ENCODE results near the gene SLC16A9.

Gene SLC16A9

DNA sequence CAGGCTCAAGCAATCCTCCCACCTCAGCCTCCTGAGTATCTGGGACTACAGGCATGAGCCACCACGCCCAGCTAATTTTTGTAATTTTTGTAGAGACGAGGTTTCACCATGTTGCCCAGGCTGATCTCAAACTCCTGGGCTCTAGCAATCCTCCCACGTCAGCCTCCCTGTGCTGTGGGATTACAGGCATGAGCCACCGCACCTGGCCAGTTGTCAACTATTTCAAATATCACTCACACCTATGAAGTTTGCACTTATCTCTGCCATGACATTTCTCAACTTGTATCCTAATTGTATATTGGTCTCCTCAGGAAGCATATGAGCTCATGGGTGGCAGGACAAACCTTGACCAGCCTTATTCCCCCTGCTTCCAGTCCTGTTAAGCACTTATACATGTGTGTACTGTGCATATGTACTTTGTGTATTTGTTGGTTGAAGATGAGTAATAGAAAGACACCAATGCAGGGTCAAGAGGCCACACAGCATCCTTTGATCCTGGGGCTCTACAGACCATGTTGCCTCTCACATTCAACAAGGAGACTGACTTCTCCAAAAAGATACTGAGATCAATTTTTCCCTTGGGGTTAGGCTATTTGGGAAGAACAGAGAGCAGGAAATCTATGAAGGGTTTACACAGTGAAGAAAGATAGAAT lies 82.2 kb downstream of the SLC16A9 start:
- no peak for FAIRE-seq

DNA sequence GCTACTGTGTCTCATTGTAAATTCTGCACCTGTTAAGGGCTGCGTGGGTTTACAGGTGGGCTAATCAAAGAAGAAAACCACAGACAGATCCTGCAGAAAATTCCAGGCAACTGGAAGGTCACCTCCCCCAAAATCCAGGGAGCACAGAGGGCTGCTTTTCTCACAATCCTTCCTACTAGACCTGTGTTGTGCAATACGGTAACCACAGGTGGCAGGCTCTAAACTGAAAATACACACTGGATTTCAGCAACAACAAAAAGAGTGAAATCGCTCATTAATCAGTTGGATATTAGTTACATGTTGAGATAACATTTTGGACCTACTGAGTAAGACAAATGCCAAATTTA lies 83.2 kb downstream of the SLC16A9 start:
- FAIRE-seq, result no peak

GRCh38 chr10:59625721-59626522 lies 83.7 kb downstream of the SLC16A9 start:
- FAIRE-seq, result peak; percentile 80

DNA sequence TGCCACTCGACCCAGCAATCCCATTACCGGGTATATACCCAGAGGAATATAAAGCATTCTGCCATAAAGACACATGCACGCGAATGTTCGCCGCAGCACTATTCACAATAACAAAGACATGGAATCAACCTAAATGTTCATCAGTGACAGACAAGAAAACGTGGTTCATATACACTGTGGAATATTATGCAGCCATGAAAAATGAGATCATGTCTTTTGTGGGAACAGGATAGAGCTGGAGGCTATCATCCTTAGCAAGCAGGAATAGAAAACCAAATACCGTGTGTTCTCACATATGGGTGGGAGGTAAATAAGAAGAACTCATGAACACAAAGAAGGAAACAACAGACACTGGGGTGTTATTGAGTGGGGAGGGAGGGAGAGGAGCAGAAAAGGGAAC lies 84.7 kb downstream of the SLC16A9 start:
- FAIRE-seq, result no peak

DNA sequence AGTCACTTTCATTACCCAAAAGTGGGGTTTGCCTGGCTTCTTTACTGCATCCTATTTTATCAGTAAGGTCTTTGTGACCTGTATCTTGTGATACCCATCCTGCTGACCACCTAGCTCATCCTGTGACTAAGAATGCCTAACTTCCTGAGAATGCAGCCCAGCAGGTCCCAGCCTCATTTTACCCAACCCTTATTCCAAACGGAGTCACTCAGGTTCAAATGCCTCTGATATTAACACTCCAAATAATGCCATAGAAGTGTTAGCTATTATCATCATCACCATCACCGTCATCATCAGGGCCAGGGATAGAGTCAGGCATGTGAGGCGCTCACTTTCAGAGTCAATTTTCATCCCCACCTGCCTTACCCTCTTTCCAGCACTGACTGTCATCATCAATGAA lies 85.5 kb downstream of the SLC16A9 start:
- FAIRE-seq, result no peak

DNA sequence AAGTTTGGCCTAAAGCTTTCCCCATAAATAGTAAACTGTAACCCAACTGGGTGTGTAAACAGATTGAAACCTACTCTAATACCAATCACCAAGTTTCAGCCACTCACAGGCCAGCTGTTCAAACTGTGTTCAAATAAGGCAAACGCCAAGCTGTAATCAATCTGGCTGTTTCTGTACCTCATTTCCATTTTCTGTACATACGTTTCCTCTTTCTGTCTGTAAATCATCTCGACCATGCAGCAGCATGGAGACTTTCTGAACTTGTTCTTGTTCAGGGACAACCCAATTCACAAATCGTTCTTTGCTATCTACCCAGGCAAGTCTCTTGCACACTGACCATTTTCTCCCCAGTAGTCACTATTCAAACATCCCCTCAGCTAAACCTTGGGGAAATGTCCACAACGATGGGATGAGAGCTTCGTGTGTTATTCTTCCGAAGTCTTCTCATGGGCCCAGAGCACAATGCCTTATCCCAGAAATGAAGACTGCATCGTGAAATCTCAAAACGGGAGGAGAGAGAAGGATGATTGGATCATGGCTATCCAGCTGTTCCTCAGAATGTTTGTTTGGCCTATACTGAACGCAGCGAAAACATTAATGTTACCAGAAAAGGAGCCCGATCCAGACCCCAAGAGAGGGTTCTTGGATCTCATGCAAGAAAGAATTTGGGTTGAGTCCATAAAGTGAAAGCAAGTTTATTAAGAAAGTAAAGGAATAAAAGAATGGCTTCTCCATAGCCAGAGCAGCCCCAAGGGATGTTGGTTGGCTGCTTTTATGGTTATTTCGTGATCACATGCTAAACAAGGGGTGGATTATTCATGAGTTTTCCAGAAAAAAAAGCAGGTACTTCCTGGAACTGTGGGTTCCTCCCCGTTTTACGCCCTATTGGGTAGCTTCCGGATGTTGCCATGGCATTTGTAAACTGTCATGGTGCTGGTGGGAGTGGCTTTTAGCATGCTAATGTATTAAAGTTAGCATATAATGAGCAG lies 86.2 kb downstream of the SLC16A9 start:
- FAIRE-seq, result no peak

DNA sequence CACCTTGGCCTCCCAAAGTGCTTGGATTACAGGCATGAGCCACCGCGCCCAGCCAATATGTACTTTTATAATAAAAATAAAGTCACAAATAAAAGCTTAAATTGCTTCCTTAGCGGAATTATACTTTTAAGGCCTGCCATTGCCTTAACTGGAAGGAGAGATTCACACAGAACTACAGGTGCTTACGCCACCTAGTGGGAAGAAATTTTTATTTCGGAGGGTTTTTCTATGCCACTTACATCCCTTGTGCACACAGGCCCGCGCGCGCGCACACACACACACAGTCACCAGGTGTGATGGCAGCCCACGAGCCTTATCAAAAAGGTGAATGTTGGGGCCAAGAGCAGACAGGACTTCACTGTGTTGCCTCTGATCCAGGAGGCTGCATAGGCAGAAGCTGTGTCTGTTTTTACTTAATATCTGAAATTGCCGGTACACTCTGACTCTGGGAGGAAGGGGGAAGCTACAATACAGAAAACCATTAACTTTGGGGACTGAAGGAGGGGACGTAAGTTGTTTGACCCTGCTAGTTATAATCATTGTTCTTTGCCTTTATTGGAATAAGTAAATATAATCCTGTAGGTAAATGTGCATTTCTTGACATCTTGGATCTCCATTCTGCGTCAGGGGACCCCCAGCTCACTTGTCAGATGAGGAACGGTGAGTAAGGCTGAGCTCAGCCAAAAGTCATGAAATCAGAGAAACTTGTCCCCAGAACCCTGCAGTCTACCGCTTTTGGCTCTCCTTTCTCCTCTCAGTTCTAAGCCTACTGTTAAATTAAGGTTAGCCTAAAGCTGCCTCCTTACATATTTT lies 87.1 kb downstream of the SLC16A9 start:
- no peak for FAIRE-seq

GRCh38 chr10:59621771-59622170 lies 87.9 kb downstream of the SLC16A9 start:
- no peak for FAIRE-seq

DNA sequence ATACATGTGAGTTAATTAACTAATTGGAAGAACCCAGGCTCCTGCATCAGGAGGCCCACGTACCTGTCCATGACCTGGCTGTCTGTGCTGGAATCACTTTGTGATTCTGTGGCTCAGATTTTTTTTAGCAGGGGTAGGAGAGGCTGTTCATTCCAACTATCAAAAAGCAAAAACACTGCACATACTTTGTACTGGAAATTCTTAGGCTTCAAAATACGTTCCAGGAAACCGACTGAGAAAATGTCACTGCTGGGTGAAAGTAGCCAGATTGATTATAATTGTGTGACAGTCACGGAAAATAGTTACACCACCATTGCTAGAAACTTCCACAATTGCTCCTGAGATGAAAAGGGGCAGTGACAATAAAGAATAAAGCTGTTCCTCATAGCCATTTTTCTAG lies 91.0 kb downstream of the SLC16A9 start:
- FAIRE-seq, result no peak

- FAIRE-seq, result no peak
Observed at GRCh38 chr10:59617996-59618395, 91.7 kb downstream of the SLC16A9 start.

DNA sequence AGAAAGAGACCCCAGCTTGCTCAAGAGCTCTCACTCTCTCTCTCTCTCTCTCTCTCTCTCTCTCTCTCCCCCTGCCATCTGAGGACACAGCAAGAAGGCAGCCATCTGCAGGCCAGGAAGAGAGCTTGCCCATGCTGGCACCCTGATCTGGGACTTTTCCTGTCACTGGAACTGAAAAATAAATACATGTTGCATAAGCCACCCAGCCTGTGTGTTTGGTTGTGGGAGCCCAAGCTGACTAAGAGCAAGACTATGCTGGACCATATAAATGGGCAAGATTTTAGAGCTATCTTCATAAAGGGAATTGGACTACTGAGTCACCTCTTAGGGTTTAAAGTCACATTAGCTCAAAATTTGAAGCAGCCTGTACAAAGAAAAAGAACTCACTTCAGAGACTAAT lies 98.6 kb downstream of the SLC16A9 start:
- FAIRE-seq, result no peak

- no peak for FAIRE-seq
Observed at GRCh38 chr10:59607970-59608369, 101.7 kb downstream of the SLC16A9 start.

DNA sequence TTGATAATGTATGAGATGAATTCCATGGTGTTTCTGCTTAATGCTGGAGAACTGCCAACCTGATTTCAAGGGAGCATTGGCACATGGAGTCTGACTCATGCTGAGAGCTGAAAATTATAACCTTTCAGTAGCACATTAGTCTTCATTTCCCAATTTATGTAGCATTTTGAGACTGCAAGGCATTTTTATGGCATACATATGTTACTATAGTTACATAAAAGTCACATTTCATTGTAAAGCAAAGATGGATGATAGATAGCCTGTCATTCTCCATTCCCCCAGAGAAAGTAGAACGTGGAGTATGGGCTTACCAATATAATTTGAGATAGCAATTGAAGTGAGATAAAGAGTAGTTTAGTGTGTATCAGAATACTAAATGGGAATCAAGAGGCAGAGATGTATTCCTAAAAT lies 103.1 kb downstream of the SLC16A9 start:
- FAIRE-seq, result no peak

GRCh38 chr10:59601985-59602384 lies 107.7 kb downstream of the SLC16A9 start:
- no peak for FAIRE-seq

Measured in G401.6 (cell line).